ENCODE results near the gene TMEM225. TPM values are rescaled to one million over a fixed set of nuclear protein-coding genes. Genes with fewer than 3 reads are reported as not detected.

TMEM225 gene
- total and polyA plus RNA-seq, 12 donors: not detected

DNA sequence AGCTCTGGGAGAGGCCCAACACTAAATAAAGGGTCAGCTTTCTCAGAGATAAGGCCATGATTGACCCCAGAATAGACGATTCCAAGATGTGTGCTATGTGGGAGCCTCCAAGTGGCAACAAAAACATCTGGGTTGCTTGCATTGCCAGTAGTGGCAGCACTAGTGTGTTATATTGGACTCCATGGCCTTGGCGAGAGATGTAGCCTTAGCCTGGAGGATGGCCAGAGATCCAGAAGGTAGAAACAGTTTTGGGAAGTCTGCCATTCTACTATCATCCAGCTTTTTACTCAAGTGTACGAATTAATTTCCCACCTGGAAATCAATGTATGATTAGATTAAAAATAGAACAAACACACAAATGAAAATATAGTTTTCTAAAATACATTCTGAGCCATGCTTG, 19.5 kb upstream of the TMEM225 start:
- no peak for DNase-seq
- no peaks in the 10 kb centered on the region for H3K27me3 ChIP-seq
- H3K4me3 ChIP-seq: no peak overlapping the region
- H3K9me3 ChIP-seq (replicated peaks in 1 of 3): no peaks in the 10 kb centered on the region
- intact Hi-C loops (cut with DNase I): no loop called here
- TF ChIP-seq, protein P1, sequence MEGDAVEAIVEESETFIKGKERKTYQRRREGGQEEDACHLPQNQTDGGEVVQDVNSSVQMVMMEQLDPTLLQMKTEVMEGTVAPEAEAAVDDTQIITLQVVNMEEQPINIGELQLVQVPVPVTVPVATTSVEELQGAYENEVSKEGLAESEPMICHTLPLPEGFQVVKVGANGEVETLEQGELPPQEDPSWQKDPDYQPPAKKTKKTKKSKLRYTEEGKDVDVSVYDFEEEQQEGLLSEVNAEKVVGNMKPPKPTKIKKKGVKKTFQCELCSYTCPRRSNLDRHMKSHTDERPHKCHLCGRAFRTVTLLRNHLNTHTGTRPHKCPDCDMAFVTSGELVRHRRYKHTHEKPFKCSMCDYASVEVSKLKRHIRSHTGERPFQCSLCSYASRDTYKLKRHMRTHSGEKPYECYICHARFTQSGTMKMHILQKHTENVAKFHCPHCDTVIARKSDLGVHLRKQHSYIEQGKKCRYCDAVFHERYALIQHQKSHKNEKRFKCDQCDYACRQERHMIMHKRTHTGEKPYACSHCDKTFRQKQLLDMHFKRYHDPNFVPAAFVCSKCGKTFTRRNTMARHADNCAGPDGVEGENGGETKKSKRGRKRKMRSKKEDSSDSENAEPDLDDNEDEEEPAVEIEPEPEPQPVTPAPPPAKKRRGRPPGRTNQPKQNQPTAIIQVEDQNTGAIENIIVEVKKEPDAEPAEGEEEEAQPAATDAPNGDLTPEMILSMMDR (IDR thresholded peaks at IDR 0.05): no peak
- TF ChIP-seq POLR2A (IDR thresholded peaks at IDR 0.05): no peak
- 48 to 58% (median 57%) methylated on average over 3 of the region's 3 CpGs for WGBS, 4 donors
- H3K27ac ChIP-seq: no peak overlapping the region
- H3K36me3 ChIP-seq (replicated peaks in 1 of 2): no peaks in the 10 kb centered on the region
- no peaks in the 10 kb centered on the region for H3K4me1 ChIP-seq (replicated peaks in 1 of 2)

DNA sequence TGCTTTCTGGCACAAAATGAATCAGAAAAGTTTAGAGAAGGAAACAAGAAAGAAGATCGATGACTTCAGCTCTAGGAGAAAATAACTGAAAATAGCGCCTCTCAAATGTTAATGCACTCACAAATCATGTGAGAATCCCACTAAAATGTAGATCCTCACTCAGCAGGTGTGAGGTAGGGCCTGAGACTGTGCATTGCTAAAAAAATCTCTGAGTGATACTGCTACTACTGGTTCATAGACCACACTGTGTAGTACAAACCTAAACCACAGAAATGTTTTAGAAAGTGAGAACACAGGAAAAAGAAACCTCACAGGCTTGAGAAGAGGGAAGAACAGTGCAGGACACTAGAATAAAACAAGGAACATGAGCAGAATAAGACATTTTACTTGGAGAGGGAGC, 18.5 kb upstream of the TMEM225 start:
- no peaks in the 10 kb centered on the region for H3K9me3 ChIP-seq (replicated peaks in 1 of 3)
- TF ChIP-seq POLR2A (IDR thresholded peaks at IDR 0.05): no peak
- TF ChIP-seq, protein P1 (IDR thresholded peaks at IDR 0.05): no peak
- no peak overlapping the region for H3K27ac ChIP-seq
- no peak overlapping the region for H3K4me3 ChIP-seq
- H3K27me3 ChIP-seq: no peaks in the 10 kb centered on the region
- no peaks in the 10 kb centered on the region for H3K4me1 ChIP-seq (replicated peaks in 1 of 2)
- no peak for DNase-seq
- H3K36me3 ChIP-seq (replicated peaks in 1 of 2): no peaks in the 10 kb centered on the region
- intact Hi-C loops (cut with DNase I): no loop called here
- 67 to 89% (median 82%) methylated on average over 2 of the region's 2 CpGs for WGBS, 4 donors

DNA sequence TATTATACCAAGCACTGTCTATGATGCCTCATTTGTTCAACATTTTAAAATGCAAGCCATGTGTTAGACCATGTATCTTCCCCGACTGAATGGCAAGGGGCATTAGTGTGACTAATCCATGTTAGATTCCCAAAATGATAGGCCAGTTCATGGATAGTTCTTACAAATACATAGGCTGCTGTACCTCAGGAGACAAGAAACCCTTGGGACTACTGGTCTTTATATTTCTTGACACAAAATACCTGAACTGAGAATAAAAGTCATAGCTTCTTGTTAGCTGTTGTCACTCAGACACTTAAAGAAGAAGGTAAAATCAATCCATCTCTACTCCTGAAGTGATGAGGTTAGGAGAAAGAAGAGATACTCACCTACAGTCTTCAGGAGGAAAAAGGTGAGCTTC, 16.4 kb upstream of the TMEM225 start, which contains the start of gene OR8D4:
TSS of gene OR8D4 (plus strand) at position 301 of the 400 bp plus-strand sequence. CDS start 4,265 bp downstream, outside the sequence.
- H3K27ac ChIP-seq: no peak within 1 kb of the TSS
- H3K36me3 ChIP-seq (replicated peaks in 1 of 2): no peaks in the 10 kb centered on the region
- H3K27me3 ChIP-seq: no peaks in the 10 kb centered on the region
- no peak within 1 kb of the TSS for H3K4me3 ChIP-seq
- no peaks in the 10 kb centered on the region for H3K4me1 ChIP-seq (replicated peaks in 1 of 2)
- TF ChIP-seq, protein P1 (IDR thresholded peaks at IDR 0.05): no peak
- TF ChIP-seq POLR2A (IDR thresholded peaks at IDR 0.05): no peak
- DNase-seq: no peak
- WGBS, 4 donors: 71 to 86% (median 81%) methylated on average over 1 of the region's 1 CpG
- intact Hi-C loops (cut with DNase I): no loop called here
- H3K9me3 ChIP-seq (replicated peaks in 1 of 3): no peaks in the 10 kb centered on the region

DNA sequence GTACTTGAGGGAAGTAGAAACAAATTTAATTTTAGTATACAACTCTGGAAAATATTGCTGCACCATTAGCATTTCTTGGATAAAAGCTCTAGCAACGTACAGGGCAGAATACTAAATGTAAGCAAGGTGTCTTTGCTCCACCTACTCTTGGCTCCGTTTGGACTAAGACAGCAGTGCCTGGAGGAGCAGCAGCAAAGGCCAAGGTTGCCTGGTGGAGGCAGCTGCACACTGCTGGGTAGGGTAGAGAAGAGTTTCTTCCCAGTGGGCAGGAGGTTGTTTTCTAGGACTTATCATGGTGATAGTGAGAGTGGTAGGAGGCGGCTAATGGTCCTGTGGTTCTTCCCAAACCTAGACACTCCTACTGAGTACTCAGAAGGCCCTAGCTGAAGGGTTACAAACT, 14.3 kb upstream of the TMEM225 start:
- intact Hi-C loops (cut with DNase I): no loop called here
- H3K9me3 ChIP-seq (replicated peaks in 1 of 3): no peaks in the 10 kb centered on the region
- WGBS, 4 donors: 51 to 57% (median 55%) methylated on average over 3 of the region's 3 CpGs
- H3K27ac ChIP-seq: no peak overlapping the region
- H3K27me3 ChIP-seq: no peaks in the 10 kb centered on the region
- H3K4me3 ChIP-seq: no peak overlapping the region
- peak in 1 of 7 donors; percentile 44 for DNase-seq
- no peaks in the 10 kb centered on the region for H3K4me1 ChIP-seq (replicated peaks in 1 of 2)
- H3K36me3 ChIP-seq (replicated peaks in 1 of 2): no peaks in the 10 kb centered on the region
- TF ChIP-seq, protein P1 (IDR thresholded peaks at IDR 0.05): no peak
- TF ChIP-seq POLR2A (IDR thresholded peaks at IDR 0.05): no peak
